ENCODE measurements around the gene KRT4.

DNA sequence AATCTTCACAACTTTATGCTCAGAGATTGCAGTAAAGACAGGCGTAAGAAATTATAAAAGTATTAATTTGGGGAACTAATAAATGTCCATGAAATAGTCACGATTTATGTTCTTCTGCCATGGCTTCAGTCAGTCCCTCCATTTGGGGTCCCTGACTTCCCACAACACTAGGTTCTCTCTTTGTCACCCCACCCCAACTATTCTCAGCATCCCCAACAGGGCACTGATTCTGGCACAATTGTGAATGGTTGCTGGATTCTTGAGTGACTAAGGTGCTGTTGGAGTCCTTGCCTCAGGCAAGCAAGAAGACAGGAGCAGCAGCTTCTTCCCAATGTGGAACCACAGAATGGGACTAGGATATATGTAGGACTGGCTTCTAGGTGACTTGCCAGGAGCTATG is 52.1 kb downstream of the KRT4 start:
- TF ChIP-seq POLR2A (IDR thresholded peaks at IDR 0.05) = no peak
- TF ChIP-seq, protein P1, sequence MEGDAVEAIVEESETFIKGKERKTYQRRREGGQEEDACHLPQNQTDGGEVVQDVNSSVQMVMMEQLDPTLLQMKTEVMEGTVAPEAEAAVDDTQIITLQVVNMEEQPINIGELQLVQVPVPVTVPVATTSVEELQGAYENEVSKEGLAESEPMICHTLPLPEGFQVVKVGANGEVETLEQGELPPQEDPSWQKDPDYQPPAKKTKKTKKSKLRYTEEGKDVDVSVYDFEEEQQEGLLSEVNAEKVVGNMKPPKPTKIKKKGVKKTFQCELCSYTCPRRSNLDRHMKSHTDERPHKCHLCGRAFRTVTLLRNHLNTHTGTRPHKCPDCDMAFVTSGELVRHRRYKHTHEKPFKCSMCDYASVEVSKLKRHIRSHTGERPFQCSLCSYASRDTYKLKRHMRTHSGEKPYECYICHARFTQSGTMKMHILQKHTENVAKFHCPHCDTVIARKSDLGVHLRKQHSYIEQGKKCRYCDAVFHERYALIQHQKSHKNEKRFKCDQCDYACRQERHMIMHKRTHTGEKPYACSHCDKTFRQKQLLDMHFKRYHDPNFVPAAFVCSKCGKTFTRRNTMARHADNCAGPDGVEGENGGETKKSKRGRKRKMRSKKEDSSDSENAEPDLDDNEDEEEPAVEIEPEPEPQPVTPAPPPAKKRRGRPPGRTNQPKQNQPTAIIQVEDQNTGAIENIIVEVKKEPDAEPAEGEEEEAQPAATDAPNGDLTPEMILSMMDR (IDR thresholded peaks at IDR 0.05 in 8 of 11, conservative IDR thresholded peaks at IDR 0.05 in 3 of 11) = no peak
- TF ChIP-seq POLR2AphosphoS5 (IDR thresholded peaks at IDR 0.05) = no peak
